IPS DF 4.7 (cell line): Measurements from ENCODE around the gene ABCB6.

Experiments used
- DNase-seq: peaks from one replicate; pipeline ENCODE4 v3.0.0-alpha.2; 2013; ENCODE audit warnings: low spot score; ENCODE audit errors: extremely low read depth

ABCB6 gene

GRCh38 chr2:219169930-219170654 lies 48.7 kb downstream of the ABCB6 start, which contains the start of gene SLC23A3:
Gene SLC23A3, minus strand, starts transcription at chr2:219170029. Its CDS starts 45 bp downstream, at chr2:219169984.
- no peak for DNase-seq

- DNase-seq: no peak
Measured at GRCh38 chr2:219168932-219169331, 49.8 kb downstream of the ABCB6 start.

- no peak for DNase-seq
Measured at GRCh38 chr2:219168526-219168925, 50.2 kb downstream of the ABCB6 start.

GRCh38 chr2:219167997-219168396 lies 50.8 kb downstream of the ABCB6 start:
- no peak for DNase-seq

DNA sequence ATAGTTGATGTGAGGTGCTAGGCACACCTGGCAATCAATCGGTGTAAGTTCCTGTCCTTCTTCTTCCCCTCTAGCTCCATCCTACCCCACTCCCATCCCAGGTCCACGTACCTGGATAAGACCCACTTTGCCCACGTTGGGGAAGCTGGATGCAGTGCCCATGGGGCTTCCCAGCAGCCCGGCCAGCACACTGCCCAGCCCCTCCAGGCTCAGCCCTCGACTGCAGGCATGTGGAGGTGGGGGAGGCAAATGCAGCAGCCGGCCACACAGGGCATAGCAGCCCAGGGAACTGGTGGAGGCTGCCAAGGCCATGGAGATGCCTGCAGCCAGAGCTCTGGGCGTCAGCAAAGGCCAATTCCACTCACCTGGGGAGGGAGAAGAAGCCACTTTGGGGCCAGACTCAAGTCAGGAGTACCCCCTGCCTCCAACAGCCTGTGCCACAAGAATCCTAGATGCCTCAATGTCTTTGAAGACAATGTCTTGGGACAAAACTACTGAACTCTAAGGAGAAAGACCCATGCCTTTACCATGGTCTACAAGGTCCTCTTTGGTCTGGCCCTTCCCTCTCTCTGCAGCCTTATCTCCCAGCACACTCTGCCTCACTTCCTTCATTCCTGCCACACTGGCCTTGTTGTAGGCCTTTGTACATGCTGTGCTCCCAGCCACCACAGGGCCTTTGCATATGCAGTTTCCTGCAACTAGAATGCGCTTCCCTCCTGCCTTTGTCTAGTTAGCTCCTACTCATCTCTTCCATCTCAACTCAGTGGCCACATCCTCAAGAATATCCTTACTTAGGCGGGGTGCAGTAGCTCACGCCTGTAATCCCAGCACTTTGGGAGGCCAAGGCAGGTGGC lies 53.5 kb downstream of the ABCB6 start:
- DNase-seq: no peak

GRCh38 chr2:219163156-219163555 lies 55.6 kb downstream of the ABCB6 start:
- no peak for DNase-seq

GRCh38 chr2:219161097-219161496 lies 57.7 kb downstream of the ABCB6 start:
- DNase-seq: no peak

DNA sequence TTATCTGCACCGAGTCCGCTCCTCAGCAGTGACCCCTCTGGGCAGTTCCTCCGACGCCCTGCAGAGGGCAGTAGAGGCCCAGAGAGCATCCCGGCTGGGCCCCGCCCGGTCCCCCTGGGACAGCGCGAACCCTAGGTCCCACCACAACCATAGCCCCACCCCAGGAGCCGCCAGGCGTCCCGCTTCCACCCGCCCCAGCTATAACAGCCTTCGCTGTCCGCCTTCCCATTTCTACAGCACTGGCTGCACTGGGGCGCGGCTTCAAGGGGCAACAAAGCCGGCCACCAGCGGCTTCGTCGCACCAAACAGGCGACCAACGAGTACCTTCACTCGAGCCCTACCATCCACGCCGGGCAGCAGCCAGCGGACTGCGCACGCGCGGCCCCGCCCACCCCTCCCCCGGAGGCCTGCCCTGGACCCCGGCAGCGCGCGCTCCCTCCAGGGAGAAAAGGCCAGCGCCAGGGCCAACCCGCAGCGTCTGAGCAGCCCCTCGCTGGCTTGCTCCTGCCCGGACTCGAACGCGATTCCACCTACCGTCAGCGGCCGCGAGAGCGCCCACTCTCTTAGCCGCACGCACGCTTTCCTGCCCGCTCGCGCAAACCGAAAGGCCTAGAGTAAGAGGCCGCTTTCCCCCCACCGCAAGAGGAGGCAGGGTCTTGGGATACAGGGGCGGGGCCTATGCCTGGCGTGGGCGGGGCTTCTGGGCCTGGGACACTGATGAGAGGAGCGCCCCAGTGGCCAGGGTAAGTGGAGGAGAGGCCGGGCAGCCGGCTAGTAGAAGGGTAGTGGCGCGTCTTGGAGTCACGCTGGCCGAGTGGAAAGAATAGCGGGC lies 58.4 kb downstream of the ABCB6 start, which contains the start of gene NHEJ1:
NHEJ1 (minus strand) TSS at position 630 of the 832 bp plus-strand sequence. CDS start 2,453 bp downstream, outside the sequence.
- DNase-seq: no peak
